COLO668 (cell line): ENCODE measurements around the gene C1QTNF6.

Experiments
- DNase-seq: peaks from one replicate; lab custom pipeline; 2025; ENCODE audit not compliant: unreplicated experiment; lab: John Stamatoyannopoulos, UW

C1QTNF6 gene

DNA sequence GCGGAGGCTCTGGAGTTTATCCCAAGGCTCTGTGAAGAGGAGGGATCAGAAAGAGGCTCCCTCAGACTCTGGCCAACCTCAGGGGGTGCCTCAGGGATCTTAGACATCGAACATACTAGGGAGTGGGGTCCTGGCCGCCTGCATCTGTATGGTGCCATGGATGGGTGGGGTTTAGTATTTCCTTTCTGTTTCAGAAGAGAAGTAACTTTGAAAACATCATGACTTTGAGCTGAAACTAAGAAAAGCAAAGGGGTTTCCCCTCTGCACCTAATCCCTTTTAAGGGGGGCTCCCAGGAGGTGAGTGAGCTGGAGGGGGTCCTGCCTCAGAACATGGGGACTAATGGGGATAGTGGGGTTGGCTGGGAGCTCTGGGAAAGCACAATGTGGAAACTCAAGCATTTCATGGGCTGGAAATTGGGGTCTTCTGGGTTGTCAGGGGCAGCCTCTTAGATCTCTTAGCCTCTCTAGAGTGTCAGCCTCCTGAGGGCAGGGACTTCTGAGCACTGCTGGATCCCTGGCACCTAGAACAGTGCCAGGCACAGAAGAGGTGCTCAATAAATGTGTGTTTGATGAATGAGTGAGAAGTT lies 36.0 kb upstream of the C1QTNF6 start:
- DNase-seq: no peak

GRCh38 chr22:37222440-37222971 lies 34.5 kb upstream of the C1QTNF6 start:
- no peak for DNase-seq

GRCh38 chr22:37221424-37222333 lies 33.6 kb upstream of the C1QTNF6 start:
- DNase-seq: no peak

- no peak for DNase-seq
Observed at GRCh38 chr22:37220543-37220981, 32.5 kb upstream of the C1QTNF6 start.

DNA sequence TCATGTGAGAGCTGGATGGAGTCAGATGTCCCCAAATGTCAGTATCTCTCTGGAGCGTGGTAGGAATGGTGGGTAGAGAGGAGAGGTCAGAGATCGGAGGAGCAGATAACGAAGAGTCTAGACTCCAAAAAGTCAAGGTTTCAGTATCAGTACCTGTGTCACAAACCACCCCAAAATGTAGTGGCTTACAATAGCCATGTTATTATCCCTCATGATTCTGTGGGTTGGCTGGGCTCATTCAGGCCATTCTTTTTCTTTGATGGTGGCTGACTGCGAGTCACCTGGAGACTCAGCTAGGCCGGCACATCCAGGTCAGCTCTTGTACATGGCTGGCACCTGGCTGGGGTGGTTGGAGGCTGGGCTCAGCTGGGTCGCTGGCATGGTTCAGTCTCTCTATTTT lies 31.5 kb upstream of the C1QTNF6 start:
- no peak for DNase-seq

DNA sequence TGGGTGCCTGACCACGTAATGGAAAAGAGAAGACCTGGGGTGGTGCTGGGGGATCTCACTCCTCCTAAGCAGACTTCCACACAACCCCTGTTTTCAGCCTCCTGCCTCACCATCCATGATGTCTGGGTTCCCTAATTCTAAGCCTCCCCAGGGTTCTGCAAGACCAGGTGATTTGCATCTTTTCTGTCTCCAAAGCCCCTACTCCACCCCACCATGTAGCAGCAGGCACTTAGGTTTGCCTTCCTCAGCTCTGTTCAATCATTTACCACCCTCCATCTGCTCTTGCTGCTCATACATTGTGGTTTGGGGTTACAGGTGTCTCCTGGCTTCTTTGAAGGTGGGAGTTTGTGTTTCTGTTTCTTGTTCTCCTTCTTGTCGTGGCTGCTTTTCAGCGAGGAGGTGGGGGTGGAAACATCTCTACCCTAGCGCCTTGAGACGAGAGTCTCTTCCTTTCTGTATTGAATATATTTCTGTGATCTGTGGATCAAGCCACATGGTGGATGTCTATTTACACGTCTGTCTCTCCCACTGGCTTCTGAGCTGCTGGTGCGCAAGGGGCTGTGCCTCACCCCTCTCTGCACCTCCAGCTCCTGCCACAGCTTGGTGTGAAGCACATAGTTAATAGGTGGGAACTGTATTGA lies 30.8 kb upstream of the C1QTNF6 start:
- no peak for DNase-seq

DNA sequence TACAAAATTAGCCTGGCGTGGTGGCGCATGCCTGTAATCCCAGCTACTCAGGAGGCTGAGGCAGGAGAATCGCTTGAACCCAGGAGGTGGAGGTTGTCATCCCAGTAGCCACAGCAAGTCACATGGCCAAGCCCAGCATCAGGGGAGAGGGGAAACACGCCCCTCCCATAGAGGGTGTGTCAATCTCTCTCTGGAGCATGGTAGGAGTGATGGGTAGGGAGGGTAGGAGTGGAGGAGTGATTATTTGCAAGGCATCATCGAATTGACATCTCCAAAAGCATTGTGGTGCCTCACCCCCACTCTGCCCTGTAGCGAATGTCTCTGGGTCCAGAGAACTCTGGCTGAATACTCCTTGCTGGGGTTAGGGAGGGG lies 30.3 kb upstream of the C1QTNF6 start:
- no peak for DNase-seq

DNA sequence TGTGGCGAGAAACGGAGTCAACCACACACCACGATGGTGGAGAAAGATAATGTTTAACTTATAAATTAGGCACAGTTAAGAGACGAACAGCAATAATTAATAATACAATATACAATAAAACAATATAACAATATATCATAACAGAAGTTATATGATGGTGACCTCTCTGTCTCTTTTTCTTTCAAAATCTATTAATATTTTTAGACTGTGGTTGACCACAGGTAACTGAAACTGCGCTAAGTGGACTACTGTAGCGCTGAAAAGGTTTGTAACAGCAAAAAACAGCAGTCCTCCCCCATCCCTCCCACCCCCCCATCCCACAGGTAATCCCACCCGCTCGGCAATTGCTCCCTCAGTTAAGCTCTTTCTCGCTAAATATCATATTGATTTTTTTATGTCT lies 27.8 kb upstream of the C1QTNF6 start:
- no peak for DNase-seq

GRCh38 chr22:37214731-37215030 lies 26.6 kb upstream of the C1QTNF6 start:
- DNase-seq: no peak

DNA sequence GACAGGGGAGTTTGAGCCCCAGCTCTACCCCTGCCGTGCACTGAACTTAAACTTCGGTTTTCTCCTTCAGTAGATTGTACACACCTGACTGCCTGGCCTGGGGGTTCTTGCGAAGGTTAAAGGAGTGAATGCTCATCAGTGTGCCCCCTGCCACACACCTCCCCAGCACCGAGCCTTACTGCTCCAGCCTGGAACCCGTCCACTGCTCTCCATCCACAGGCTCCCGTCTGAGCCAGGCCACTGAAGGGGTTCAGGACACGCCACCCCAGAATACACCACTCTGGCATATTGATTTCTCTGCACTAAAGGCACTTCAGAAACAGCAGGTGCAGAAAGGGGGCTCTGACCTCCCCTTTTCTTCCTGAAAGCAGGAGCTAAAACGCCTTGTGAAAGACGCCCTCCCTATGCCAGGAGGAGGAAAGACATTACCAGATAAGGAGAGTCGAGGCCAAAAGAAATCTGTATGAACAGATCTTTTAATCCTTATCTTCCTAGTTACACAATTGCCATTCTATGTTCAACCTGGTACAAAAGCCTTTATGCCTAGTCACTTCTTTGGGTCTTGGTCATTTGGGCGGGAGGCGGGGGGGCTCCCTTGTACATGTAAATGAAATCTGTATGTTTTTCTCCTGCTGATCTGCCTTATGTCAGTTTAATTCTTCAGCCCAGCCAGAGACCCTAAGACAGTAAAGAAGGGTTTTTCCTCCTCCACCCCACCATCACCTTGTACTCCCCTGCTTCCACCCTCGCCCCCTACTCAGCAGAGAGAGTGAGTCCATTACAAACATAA lies 26.1 kb upstream of the C1QTNF6 start:
- DNase-seq: no peak

DNA sequence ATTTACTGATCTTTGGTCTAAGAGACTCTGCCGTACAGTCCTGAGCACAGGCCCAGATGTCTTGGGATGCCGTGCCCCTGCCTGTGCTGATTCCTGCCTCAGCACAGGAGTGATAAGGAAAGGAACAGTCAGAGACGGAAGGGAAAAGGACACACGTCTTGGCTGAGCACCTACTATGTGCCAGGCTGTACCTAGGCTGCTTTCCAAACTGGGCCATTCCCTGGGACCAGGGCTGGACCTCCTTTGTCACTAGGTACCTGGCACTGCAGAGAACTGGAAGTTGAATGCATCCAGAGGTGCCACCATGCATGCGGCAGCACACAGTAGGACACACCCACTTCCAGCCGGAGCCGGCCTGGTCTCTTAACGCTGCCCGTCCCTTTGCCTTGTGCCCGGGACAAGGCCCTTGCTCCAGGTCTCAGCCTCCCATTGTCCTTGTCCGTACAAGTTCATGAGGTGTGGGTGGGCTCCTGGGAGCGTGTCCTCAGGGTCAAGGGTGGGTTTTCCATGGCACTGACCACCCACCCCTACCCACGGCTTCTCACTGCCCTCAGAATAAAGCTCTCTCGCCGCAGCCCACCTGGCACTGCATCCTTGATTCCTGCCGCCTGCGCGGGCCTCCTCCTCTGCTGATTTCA lies 25.3 kb upstream of the C1QTNF6 start:
- DNase-seq: no peak

DNA sequence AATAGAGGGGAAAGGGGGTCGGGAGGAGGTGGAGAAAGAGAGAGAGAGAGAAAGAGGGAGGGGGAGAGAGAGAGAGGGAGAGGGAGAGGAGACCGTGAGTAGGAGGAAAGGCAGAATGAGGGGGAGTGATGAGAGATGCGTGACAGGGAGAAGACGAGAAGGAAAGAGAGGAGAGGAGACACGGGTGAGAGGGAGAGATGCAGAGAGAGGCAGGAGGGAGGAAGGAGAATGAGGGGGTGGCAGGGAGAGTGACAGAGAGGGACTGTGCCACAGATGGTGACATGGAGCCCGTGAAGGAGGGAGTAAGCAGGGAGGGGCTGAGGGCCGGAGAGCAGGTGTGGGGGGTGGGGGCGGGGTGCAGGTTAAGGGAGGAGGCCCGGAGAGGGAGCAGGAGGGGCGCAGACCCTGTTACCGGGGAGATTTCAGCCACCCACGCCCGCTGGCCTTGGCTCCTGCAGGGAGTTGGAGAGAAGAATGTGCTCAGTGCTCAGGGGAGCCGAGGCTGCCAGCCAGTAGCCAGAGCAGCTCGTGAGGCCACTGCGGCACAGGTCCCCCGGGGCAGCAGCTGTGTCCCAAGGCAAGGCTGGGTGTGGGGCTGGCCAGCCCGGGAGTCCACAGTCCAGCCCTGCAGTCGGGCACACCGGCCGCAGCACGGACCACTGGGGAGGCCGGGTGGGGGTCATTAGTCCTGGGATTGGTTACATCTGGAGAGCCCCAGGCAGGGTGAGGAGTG lies 24.3 kb upstream of the C1QTNF6 start, which contains the start of gene SSTR3:
SSTR3 (minus strand) TSS at position 304 of the 733 bp plus-strand sequence. CDS start 4,674 bp downstream, outside the sequence.
- DNase-seq: no peak

DNA sequence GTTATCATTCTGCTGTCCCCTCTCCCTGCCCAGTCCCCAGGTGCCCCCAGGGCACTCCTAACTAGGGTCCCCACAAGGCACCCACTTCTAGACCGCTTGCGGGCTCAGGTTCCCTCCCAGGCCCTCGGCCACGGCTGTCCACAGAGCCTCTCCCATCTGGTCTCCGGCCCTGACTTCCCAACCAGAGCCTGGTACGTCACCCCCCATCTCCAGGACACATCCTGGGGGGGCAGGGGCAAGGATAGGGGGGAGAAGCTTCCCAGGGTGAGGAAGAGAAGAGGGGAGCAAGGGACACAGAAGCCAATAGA lies 23.8 kb upstream of the C1QTNF6 start:
- no peak for DNase-seq

GRCh38 chr22:37211075-37211865 lies 23.2 kb upstream of the C1QTNF6 start:
- DNase-seq: no peak

- DNase-seq: no peak
Observed at GRCh38 chr22:37210041-37210803, 22.2 kb upstream of the C1QTNF6 start.

GRCh38 chr22:37209140-37209845 lies 21.2 kb upstream of the C1QTNF6 start:
- DNase-seq: no peak

GRCh38 chr22:37208401-37209139 lies 20.5 kb upstream of the C1QTNF6 start:
- no peak for DNase-seq
